ENCODE measurements around the gene KRTAP9-9.

DNA sequence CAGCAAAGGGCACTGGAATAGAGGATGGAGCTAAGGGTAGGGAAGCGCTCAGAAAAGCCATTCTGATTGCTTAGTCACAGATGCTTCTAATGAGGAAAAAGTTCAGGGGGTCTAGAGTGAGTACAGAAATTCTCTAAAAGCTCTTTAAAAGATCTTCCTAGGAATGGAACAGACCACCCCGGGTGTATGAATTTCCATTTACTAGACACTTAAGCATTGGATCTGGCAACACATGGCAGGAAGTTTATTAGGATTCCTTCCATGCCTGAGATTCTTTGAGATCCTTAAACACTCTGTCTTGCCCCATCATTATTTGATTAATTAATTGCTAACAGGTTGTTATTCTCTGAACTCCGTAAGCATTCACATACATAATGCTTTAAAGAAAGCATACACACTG, 28.9 kb downstream of the KRTAP9-9 start:
- TF ChIP-seq, protein P1, sequence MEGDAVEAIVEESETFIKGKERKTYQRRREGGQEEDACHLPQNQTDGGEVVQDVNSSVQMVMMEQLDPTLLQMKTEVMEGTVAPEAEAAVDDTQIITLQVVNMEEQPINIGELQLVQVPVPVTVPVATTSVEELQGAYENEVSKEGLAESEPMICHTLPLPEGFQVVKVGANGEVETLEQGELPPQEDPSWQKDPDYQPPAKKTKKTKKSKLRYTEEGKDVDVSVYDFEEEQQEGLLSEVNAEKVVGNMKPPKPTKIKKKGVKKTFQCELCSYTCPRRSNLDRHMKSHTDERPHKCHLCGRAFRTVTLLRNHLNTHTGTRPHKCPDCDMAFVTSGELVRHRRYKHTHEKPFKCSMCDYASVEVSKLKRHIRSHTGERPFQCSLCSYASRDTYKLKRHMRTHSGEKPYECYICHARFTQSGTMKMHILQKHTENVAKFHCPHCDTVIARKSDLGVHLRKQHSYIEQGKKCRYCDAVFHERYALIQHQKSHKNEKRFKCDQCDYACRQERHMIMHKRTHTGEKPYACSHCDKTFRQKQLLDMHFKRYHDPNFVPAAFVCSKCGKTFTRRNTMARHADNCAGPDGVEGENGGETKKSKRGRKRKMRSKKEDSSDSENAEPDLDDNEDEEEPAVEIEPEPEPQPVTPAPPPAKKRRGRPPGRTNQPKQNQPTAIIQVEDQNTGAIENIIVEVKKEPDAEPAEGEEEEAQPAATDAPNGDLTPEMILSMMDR (IDR thresholded peaks at IDR 0.05; ENCODE audit: low read depth, low read length, poor library complexity, severe bottlenecking): no peak
- TF ChIP-seq EZH2phosphoT487 (IDR thresholded peaks at IDR 0.05; ENCODE audit: borderline replicate concordance, low read length): no peak

All from DOHH2 (cell line).